Activated naive CD4-positive, alpha-beta T cell treated with anti-CD3 and anti-CD28 coated beads, Interleukin-2, amount 50 U/mL, for 16 hours (primary cell): Measurements from ENCODE around the gene PAQR8.

Source experiments
- DNase-seq: peaks from one replicate; pipeline ENCODE4 v3.0.0-alpha.2; 2020

PAQR8 gene

GRCh38 chr6:52351879-52352238, 10.1 kb upstream of the PAQR8 start:
- DNase-seq: no peak

- no peak for DNase-seq
Observed at GRCh38 chr6:52352239-52353018, 9.5 kb upstream of the PAQR8 start.

- no peak for DNase-seq
Observed at GRCh38 chr6:52356017-52356416, 5.9 kb upstream of the PAQR8 start.

GRCh38 chr6:52359403-52359802, 2.5 kb upstream of the PAQR8 start:
- DNase-seq: no peak

- no peak for DNase-seq
Observed at GRCh38 chr6:52360028-52360427, 1.9 kb upstream of the PAQR8 start.

GRCh38 chr6:52360601-52361413, 1.1 kb upstream of the PAQR8 start:
- DNase-seq: no peak

- DNase-seq: peak; percentile 15
Observed at GRCh38 chr6:52361414-52361944, 472 bp upstream of the PAQR8 start.

- peak; percentile 50 for DNase-seq
Observed at GRCh38 chr6:52362443-52363227, 684 bp downstream of the PAQR8 start.

GRCh38 chr6:52363228-52363867, 1.4 kb downstream of the PAQR8 start:
- no peak for DNase-seq

- DNase-seq: no peak
Observed at GRCh38 chr6:52364480-52365166, 2.7 kb downstream of the PAQR8 start.

- no peak for DNase-seq
Observed at GRCh38 chr6:52365317-52365716, 3.4 kb downstream of the PAQR8 start.

GRCh38 chr6:52365866-52366540, 4.1 kb downstream of the PAQR8 start:
- DNase-seq: no peak

GRCh38 chr6:52368002-52368401, 6.1 kb downstream of the PAQR8 start:
- no peak for DNase-seq

GRCh38 chr6:52369234-52369633, 7.3 kb downstream of the PAQR8 start:
- no peak for DNase-seq

GRCh38 chr6:52371656-52372191, 9.8 kb downstream of the PAQR8 start:
- no peak for DNase-seq

- no peak for DNase-seq
Observed at GRCh38 chr6:52373151-52373690, 11.3 kb downstream of the PAQR8 start.

GRCh38 chr6:52374247-52374646, 12.3 kb downstream of the PAQR8 start:
- DNase-seq: no peak

- no peak for DNase-seq
Observed at GRCh38 chr6:52375780-52376556, 14.0 kb downstream of the PAQR8 start.

- no peak for DNase-seq
Observed at GRCh38 chr6:52376763-52377162, 14.8 kb downstream of the PAQR8 start.
